ENCODE data around the gene FSTL4. TPM values are rescaled to one million over a fixed set of nuclear protein-coding genes. Genes with fewer than 3 reads are reported as not detected.

FSTL4 gene
- total and polyA plus RNA-seq, 2 donors, result 0.99 to 1.2 TPM

DNA sequence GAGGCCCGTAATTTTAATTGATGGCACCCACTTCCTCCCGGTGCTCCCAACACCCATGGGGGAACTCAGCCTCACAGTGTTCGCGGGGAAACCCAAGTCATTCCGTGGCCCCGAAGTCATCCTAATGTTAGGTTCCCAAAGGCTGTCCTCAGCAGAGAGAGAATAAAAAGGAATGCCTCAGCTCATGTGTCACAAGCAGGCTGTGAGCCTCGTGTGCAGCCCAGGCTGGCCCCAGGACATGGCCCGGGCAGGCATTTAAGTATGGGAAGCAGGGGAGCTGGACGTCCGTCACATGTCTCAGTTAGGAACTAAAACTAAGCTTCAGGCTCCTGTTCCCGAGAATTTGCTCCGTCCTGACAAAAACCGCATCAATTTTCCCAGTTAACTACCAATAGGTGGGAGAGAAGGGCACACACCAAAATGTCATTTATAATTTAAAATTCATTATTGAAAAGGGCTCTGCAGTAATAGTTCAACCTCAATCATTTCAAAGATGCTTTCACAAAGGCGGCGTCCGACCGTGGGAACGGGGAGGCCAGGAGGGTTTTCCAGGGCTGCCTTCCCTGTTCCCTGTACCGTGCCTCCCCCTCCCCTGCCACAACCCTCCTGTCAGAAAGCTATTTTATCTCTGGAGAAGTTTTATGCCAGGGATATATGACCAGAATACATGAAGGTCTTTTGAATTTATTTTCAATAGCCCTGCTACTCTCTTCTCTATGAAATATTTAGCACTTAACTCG is 137.3 kb downstream of the FSTL4 start:
- H3K27ac ChIP-seq (ENCODE audit: low read depth in 1 of 2, low read length in 1 of 2), result no peak overlapping the region
- DNase-seq (ENCODE audit: low read depth in 6 of 9, low spot score in 9 of 9), result no peak
- 73% methylated on average over 20 of the region's 20 CpGs for WGBS

DNA sequence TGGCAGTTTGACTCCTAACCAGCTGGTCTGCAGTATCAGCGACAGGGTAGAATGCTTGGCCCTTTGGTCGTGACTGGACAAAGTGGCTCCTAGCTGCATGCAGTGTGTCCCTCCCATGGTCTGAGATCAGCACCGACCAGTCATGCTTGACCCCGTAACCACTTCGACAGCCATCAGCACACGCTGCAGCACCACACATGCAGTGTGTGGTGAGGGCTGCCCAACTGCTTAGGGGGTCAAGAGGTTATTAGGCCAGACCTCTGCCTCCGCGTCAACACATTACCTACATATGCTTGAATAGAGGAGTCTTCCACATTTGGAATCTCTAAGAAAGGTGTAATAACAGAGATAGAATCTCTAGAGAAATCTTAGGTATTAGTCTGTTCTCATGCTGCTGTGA is 139.1 kb downstream of the FSTL4 start:
- WGBS, result 96% methylated on average over 8 of the region's 8 CpGs
- no peak for DNase-seq (ENCODE audit: low read depth in 6 of 9, low spot score in 9 of 9)
- no peaks in the 10 kb centered on the region for H3K9me3 ChIP-seq (ENCODE audit: control insufficient read depth in 2 of 2, insufficient read depth in 1 of 2, low read length in 1 of 2)
- H3K4me3 ChIP-seq (ENCODE audit: low read length in 2 of 2), result no peak overlapping the region
- H3K27ac ChIP-seq (ENCODE audit: low read depth in 1 of 2, low read length in 1 of 2), result no peak overlapping the region
- peaks cover 0 to 15% of the 10 kb centered on the region in 2 donors for H3K27me3 ChIP-seq (ENCODE audit: control insufficient read depth in 2 of 2, insufficient read depth in 1 of 2, low read length in 1 of 2)
- peaks cover 1 to 12% of the 10 kb centered on the region in 2 donors for H3K4me1 ChIP-seq (ENCODE audit: control insufficient read depth in 2 of 2, insufficient read depth in 2 of 2, low read length in 2 of 2)
- no peaks in the 10 kb centered on the region for H3K36me3 ChIP-seq (ENCODE audit: control insufficient read depth in 2 of 2, insufficient read depth in 2 of 2, low read length in 1 of 2)

More for the DNA sequence above, 137.3 kb downstream of the FSTL4 start:
- Histone ChIP-seq H3K27me3 (ENCODE audit: control insufficient read depth in 2 of 2, insufficient read depth in 1 of 2, low read length in 1 of 2) (peaks cover 0 to 15% of the 10 kb centered on the region in 2 donors), H3K9me3 (ENCODE audit: control insufficient read depth in 2 of 2, insufficient read depth in 1 of 2, low read length in 1 of 2) (no peaks in the 10 kb centered on the region), H3K4me3 (ENCODE audit: low read length in 2 of 2) (no peak overlapping the region), H3K4me1 (ENCODE audit: control insufficient read depth in 2 of 2, insufficient read depth in 2 of 2, low read length in 2 of 2) (peaks cover 0 to 8% of the 10 kb centered on the region in 2 donors), H3K36me3 (ENCODE audit: control insufficient read depth in 2 of 2, insufficient read depth in 2 of 2, low read length in 1 of 2) (no peaks in the 10 kb centered on the region)

DNA sequence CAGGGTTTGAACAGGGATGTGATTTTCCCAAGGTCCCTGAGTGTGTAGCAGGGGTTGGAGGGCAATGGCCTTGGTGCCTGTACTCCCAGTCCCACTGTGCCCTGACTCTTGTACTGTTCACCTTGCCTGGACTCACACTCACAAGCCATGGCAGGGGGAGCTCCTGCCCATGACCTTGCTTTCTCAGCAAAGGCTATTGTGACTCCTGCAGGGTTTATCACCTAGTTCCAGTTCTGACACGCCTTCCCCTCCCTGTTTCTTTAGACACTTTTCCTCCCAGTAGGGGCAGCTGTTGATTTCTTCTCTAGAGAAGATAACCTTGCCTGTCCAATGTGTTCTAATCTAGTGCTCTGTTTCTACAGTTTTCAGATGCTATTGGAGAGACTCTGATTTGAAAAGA is 139.5 kb downstream of the FSTL4 start:
- Histone ChIP-seq H3K27ac (ENCODE audit: low read depth in 1 of 2, low read length in 1 of 2) (no peak overlapping the region), H3K4me1 (ENCODE audit: control insufficient read depth in 2 of 2, insufficient read depth in 2 of 2, low read length in 2 of 2) (peaks cover 6 to 16% of the 10 kb centered on the region in 2 donors), H3K36me3 (ENCODE audit: control insufficient read depth in 2 of 2, insufficient read depth in 2 of 2, low read length in 1 of 2) (no peaks in the 10 kb centered on the region), H3K4me3 (ENCODE audit: low read length in 2 of 2) (no peak overlapping the region), H3K27me3 (ENCODE audit: control insufficient read depth in 2 of 2, insufficient read depth in 1 of 2, low read length in 1 of 2) (peaks cover 0 to 15% of the 10 kb centered on the region in 2 donors), H3K9me3 (ENCODE audit: control insufficient read depth in 2 of 2, insufficient read depth in 1 of 2, low read length in 1 of 2) (no peaks in the 10 kb centered on the region)
- WGBS, result 95% methylated on average over 1 of the region's 1 CpG
- DNase-seq (ENCODE audit: low read depth in 6 of 9, low spot score in 9 of 9), result no peak

DNA sequence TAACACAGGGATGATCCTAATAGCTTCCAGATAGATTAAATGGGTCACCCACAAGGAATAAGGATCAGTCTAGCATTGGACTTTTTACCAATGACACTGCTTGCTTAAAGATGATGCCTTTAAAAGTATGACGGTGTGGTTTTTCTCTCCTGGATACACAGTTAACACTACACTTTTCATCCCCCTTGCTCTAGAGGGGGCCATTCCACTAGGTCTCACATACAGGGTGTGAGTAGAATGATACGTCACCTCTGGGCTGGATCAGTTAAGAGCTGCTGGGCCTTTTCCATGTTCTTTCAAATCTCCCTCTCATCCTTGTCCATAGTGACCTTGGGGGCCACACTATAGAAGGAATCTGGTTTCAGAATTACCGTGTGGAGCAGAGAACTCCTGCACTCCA is 140.6 kb downstream of the FSTL4 start:
- Histone ChIP-seq H3K4me3 (ENCODE audit: low read length in 2 of 2) (no peak overlapping the region), H3K36me3 (ENCODE audit: control insufficient read depth in 2 of 2, insufficient read depth in 2 of 2, low read length in 1 of 2) (no peaks in the 10 kb centered on the region), H3K27me3 (ENCODE audit: control insufficient read depth in 2 of 2, insufficient read depth in 1 of 2, low read length in 1 of 2) (peaks cover 0 to 15% of the 10 kb centered on the region in 2 donors), H3K4me1 (ENCODE audit: control insufficient read depth in 2 of 2, insufficient read depth in 2 of 2, low read length in 2 of 2) (peaks cover 16 to 26% of the 10 kb centered on the region in 2 donors), H3K9me3 (ENCODE audit: control insufficient read depth in 2 of 2, insufficient read depth in 1 of 2, low read length in 1 of 2) (no peaks in the 10 kb centered on the region), H3K27ac (ENCODE audit: low read depth in 1 of 2, low read length in 1 of 2) (no peak overlapping the region)
- 97% methylated on average over 3 of the region's 3 CpGs for WGBS
- DNase-seq (ENCODE audit: low read depth in 6 of 9, low spot score in 9 of 9), result no peak

DNA sequence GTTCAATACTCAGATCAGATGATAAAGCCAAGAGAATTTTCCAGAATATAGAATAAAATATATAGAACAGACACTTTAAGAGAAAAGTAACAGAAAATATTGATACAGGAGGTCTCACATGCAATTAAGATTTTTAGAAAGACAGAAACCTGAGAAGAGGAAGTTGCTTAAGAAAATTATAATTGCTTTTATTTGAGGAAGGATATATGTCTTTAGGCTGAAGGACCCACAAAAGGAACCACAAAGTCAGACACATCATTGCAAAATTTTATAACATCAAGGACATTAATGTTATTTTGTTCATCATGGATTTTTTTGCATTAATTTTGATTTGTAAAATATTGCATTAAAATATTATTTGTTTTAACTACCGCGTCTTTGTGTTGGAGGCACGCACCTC is 141.5 kb downstream of the FSTL4 start:
- Histone ChIP-seq H3K36me3 (ENCODE audit: control insufficient read depth in 2 of 2, insufficient read depth in 2 of 2, low read length in 1 of 2) (no peaks in the 10 kb centered on the region), H3K4me1 (ENCODE audit: control insufficient read depth in 2 of 2, insufficient read depth in 2 of 2, low read length in 2 of 2) (peaks cover 22 to 33% of the 10 kb centered on the region in 2 donors), H3K27ac (ENCODE audit: low read depth in 1 of 2, low read length in 1 of 2) (no peak overlapping the region), H3K9me3 (ENCODE audit: control insufficient read depth in 2 of 2, insufficient read depth in 1 of 2, low read length in 1 of 2) (no peaks in the 10 kb centered on the region), H3K4me3 (ENCODE audit: low read length in 2 of 2) (no peak overlapping the region), H3K27me3 (ENCODE audit: control insufficient read depth in 2 of 2, insufficient read depth in 1 of 2, low read length in 1 of 2) (peaks cover 0 to 11% of the 10 kb centered on the region in 2 donors)
- 97% methylated on average over 3 of the region's 3 CpGs for WGBS
- no peak for DNase-seq (ENCODE audit: low read depth in 6 of 9, low spot score in 9 of 9)

DNA sequence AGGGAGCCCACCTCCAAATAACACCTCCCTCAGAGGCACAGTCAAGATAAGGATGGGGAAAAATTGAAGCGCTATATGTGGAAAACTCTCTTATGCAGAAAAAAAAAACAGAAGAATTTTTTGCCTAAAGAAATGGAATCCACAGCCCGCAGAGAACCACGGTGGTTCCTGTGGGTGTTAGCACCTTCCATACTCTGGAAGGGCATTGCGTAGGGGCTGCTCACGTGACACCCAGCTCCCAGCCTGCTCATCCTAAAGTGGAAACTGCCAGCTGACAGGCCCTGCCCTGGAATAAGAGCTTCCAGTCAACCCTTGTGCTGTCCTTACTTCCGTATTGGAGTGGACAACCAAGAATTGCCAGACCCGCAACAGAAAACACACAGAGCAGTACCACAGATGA is 142.5 kb downstream of the FSTL4 start:
- no peak for DNase-seq (ENCODE audit: low read depth in 6 of 9, low spot score in 9 of 9)
- Histone ChIP-seq H3K4me3 (ENCODE audit: low read length in 2 of 2) (no peak overlapping the region), H3K9me3 (ENCODE audit: control insufficient read depth in 2 of 2, insufficient read depth in 1 of 2, low read length in 1 of 2) (no peaks in the 10 kb centered on the region), H3K4me1 (ENCODE audit: control insufficient read depth in 2 of 2, insufficient read depth in 2 of 2, low read length in 2 of 2) (peaks cover 32 to 42% of the 10 kb centered on the region in 2 donors), H3K27ac (ENCODE audit: low read depth in 1 of 2, low read length in 1 of 2) (no peak overlapping the region), H3K36me3 (ENCODE audit: control insufficient read depth in 2 of 2, insufficient read depth in 2 of 2, low read length in 1 of 2) (no peaks in the 10 kb centered on the region), H3K27me3 (ENCODE audit: control insufficient read depth in 2 of 2, insufficient read depth in 1 of 2, low read length in 1 of 2) (peaks cover 0 to 6% of the 10 kb centered on the region in 2 donors)
- 93% methylated on average over 7 of the region's 7 CpGs for WGBS

DNA sequence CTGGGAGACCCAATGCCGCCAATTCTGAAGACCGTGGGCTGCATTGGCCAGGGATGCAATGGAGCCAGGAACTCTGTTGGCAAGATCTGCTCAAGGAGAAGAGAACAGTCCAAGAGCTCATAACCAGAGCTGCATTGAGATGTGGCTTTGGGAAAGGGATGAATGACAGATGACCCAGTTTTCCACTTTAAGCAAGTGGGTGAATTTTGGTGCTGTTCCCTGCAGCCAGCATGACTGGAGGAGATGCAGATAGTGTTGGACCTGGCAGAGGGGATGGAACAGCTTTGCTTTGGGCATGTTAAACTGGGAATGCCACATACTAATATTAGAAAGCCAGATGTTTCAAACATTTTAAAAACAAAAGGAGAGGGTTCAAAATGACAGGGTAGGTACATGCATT is 143.1 kb downstream of the FSTL4 start:
- WGBS, result 98% methylated on average over 2 of the region's 2 CpGs
- Histone ChIP-seq H3K27me3 (ENCODE audit: control insufficient read depth in 2 of 2, insufficient read depth in 1 of 2, low read length in 1 of 2) (peaks cover 0 to 2% of the 10 kb centered on the region in 2 donors), H3K9me3 (ENCODE audit: control insufficient read depth in 2 of 2, insufficient read depth in 1 of 2, low read length in 1 of 2) (no peaks in the 10 kb centered on the region), H3K27ac (ENCODE audit: low read depth in 1 of 2, low read length in 1 of 2) (no peak overlapping the region), H3K4me3 (ENCODE audit: low read length in 2 of 2) (no peak overlapping the region), H3K36me3 (ENCODE audit: control insufficient read depth in 2 of 2, insufficient read depth in 2 of 2, low read length in 1 of 2) (no peaks in the 10 kb centered on the region), H3K4me1 (ENCODE audit: control insufficient read depth in 2 of 2, insufficient read depth in 2 of 2, low read length in 2 of 2) (peaks cover 37 to 42% of the 10 kb centered on the region in 2 donors)
- DNase-seq (ENCODE audit: low read depth in 6 of 9, low spot score in 9 of 9), result no peak

DNA sequence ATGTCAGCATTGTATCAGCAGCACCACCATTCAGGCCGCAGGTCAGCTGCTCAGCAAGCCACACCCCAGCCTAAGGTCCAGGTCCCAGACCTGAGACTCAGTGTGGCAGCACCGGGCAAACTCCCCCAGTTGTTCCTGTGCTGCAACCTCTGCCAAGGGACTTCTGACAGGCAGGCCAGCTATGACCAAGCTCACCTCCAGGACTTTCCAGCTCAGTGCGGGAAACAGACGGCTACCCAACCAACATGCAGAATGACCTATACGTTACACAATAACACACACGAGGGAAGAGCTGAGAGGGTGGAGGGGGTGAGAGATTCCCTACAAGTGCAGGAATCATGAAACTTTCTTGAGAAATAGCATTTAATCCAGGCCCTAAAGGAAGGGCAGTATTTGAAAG is 143.7 kb downstream of the FSTL4 start:
- 98% methylated on average over 6 of the region's 6 CpGs for whole genome bisulfite sequencing
- Histone ChIP-seq H3K4me3 (ENCODE audit: low read length in 2 of 2) (no peak overlapping the region), H3K36me3 (ENCODE audit: control insufficient read depth in 2 of 2, insufficient read depth in 2 of 2, low read length in 1 of 2) (no peaks in the 10 kb centered on the region), H3K9me3 (ENCODE audit: control insufficient read depth in 2 of 2, insufficient read depth in 1 of 2, low read length in 1 of 2) (no peaks in the 10 kb centered on the region), H3K4me1 (ENCODE audit: control insufficient read depth in 2 of 2, insufficient read depth in 2 of 2, low read length in 2 of 2) (peaks cover 41 to 47% of the 10 kb centered on the region in 2 donors), H3K27ac (ENCODE audit: low read depth in 1 of 2, low read length in 1 of 2) (no peak overlapping the region), H3K27me3 (ENCODE audit: control insufficient read depth in 2 of 2, insufficient read depth in 1 of 2, low read length in 1 of 2) (no peaks in the 10 kb centered on the region)
- no peak for DNase-seq (ENCODE audit: low read depth in 6 of 9, low spot score in 9 of 9)

DNA sequence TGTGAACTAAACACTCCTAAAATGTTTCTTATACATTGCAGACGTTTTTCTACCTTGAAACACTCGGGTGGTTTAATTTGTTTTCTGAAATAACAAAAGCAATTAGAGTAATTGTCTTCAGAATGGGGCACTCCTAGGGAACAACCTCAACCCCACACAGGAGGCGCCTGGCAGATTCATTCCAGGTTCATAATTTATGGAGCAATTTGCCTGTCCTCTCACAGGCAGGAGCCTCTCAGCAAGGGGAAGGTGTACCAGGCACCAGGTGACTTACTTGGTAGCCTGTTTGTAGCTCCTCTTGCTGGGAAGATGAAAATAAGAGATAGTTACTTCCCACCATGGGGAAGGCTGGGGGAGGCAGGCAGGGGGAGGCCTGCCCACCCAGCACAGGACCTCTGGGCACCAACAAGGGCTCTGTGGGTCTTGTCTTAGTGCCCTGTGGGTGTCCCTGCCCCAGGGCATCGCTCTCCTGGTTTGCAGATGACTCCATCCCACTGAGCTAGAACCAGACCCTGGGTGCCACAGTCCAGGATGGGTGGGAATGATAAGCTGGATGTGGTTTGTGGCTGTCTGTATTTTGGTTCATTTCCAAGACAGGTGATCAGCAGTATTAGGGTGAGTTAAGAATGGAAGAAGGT is 144.4 kb downstream of the FSTL4 start:
- H3K4me3 ChIP-seq (ENCODE audit: low read length in 2 of 2), result no peak overlapping the region
- H3K9me3 ChIP-seq (ENCODE audit: control insufficient read depth in 2 of 2, insufficient read depth in 1 of 2, low read length in 1 of 2), result no peaks in the 10 kb centered on the region
- peaks cover 47 to 48% of the 10 kb centered on the region in 2 donors for H3K4me1 ChIP-seq (ENCODE audit: control insufficient read depth in 2 of 2, insufficient read depth in 2 of 2, low read length in 2 of 2)
- no peak for DNase-seq (ENCODE audit: low read depth in 6 of 9, low spot score in 9 of 9)
- no peaks in the 10 kb centered on the region for H3K27me3 ChIP-seq (ENCODE audit: control insufficient read depth in 2 of 2, insufficient read depth in 1 of 2, low read length in 1 of 2)
- peak overlapping the region in 1 of 2 donors; percentile 63 for H3K27ac ChIP-seq (ENCODE audit: low read depth in 1 of 2, low read length in 1 of 2)
- WGBS, result 76% methylated on average over 4 of the region's 4 CpGs
- H3K36me3 ChIP-seq (ENCODE audit: control insufficient read depth in 2 of 2, insufficient read depth in 2 of 2, low read length in 1 of 2), result no peaks in the 10 kb centered on the region

Data from thymus (tissue), 11 donors.